H9 (cell line): ENCODE results near the gene AKR1B15. TPM values are rescaled to one million over a fixed set of nuclear protein-coding genes. Genes with fewer than 3 reads are reported as not detected.

Source experiments
- DNase-seq: peaks from one replicate; pipeline ENCODE4 v3.0.0-alpha.2; 2017
- H2AFZ ChIP-seq: one replicate; pipeline ENCODE4 v1.6.1; 2013; ENCODE audit warnings: mild to moderate bottlenecking, low read length, control low read depth, moderate library complexity
- H2AK5ac ChIP-seq: 2 replicates; pipeline ENCODE4 v1.6.1; 2013; ENCODE audit warnings: low read length, control low read depth, mixed read lengths; ENCODE audit not compliant: insufficient read length
- H2BK120ac ChIP-seq: one replicate; pipeline ENCODE4 v1.6.1; 2013; ENCODE audit warnings: low read depth, mild to moderate bottlenecking, low read length, control low read depth, inconsistent platforms; ENCODE audit not compliant: poor library complexity, severe bottlenecking
- H2BK12ac ChIP-seq: 2 replicates; pipeline ENCODE4 v1.6.1; 2013; ENCODE audit warnings: low read length, control low read depth, mixed read lengths, low read depth; ENCODE audit not compliant: insufficient read length
- H2BK15ac ChIP-seq: 2 replicates; pipeline ENCODE4 v1.6.1; 2013; ENCODE audit warnings: low read depth, low read length, control low read depth
- H2BK20ac ChIP-seq: one replicate; pipeline ENCODE4 v1.6.1; 2013; ENCODE audit warnings: low read depth, mild to moderate bottlenecking, low read length, control low read depth, inconsistent platforms; ENCODE audit not compliant: poor library complexity, severe bottlenecking
- H2BK5ac ChIP-seq: 2 replicates; pipeline ENCODE4 v1.6.1; 2013; ENCODE audit warnings: low read length, control low read depth, mixed read lengths; ENCODE audit not compliant: insufficient read length
- H3K14ac ChIP-seq: 2 replicates; pipeline ENCODE4 v1.6.1; 2013; ENCODE audit warnings: low read length, control low read depth; ENCODE audit not compliant: insufficient read depth
- H3K18ac ChIP-seq: 2 replicates; pipeline ENCODE4 v1.6.1; 2013; ENCODE audit warnings: low read depth, mild to moderate bottlenecking, mixed read lengths, low read length, control low read depth; ENCODE audit not compliant: insufficient read length
- H3K23ac ChIP-seq: 2 replicates; pipeline ENCODE4 v1.6.1; 2013; ENCODE audit warnings: low read length, control low read depth, mixed read lengths, low read depth; ENCODE audit not compliant: insufficient read length
- H3K23me2 ChIP-seq: 2 replicates; pipeline ENCODE4 v1.6.1; 2013; ENCODE audit warnings: low read depth, mild to moderate bottlenecking, mixed read lengths, low read length, control low read depth; ENCODE audit not compliant: insufficient read length, poor library complexity, severe bottlenecking
- H3K27ac ChIP-seq: 2 replicates; pipeline ENCODE4 v1.5.1; 2013; ENCODE audit warnings: low read length, control low read depth, mixed read lengths, low read depth; ENCODE audit not compliant: insufficient read length
- H3K27me3 ChIP-seq: 2 replicates; pipeline ENCODE4 v1.6.1; 2013; ENCODE audit warnings: low read length, control low read depth, inconsistent platforms; ENCODE audit not compliant: insufficient read depth
- H3K4ac ChIP-seq: 2 replicates; pipeline ENCODE4 v1.6.1; 2013; ENCODE audit warnings: low read depth, mild to moderate bottlenecking, control low read depth, inconsistent platforms, low read length, moderate library complexity
- H3K4me1 ChIP-seq: 2 replicates; pipeline ENCODE4 v1.6.1; 2013; ENCODE audit warnings: low read length, control low read depth, inconsistent platforms; ENCODE audit not compliant: insufficient read depth
- H3K4me2 ChIP-seq: 2 replicates; pipeline ENCODE4 v1.6.1; 2013; ENCODE audit warnings: low read length, control low read depth, mixed read lengths; ENCODE audit not compliant: insufficient read length, insufficient read depth
- H3K56ac ChIP-seq: 2 replicates; pipeline ENCODE4 v1.6.1; 2013; ENCODE audit warnings: low read depth, mild to moderate bottlenecking, mixed read lengths, low read length, control low read depth; ENCODE audit not compliant: insufficient read length
- H3K79me1 ChIP-seq: 2 replicates; pipeline ENCODE4 v1.6.1; 2013; ENCODE audit warnings: low read depth, mild to moderate bottlenecking, moderate library complexity, low read length, control low read depth, inconsistent platforms; ENCODE audit not compliant: insufficient read depth, poor library complexity, severe bottlenecking
- H3K79me2 ChIP-seq: 2 replicates; pipeline ENCODE4 v1.6.1; 2013; ENCODE audit warnings: low read length, control low read depth, inconsistent platforms; ENCODE audit not compliant: insufficient read depth
- H3K9ac ChIP-seq: 2 replicates; pipeline ENCODE4 v1.6.1; 2013; ENCODE audit warnings: low read length, control low read depth, mixed read lengths; ENCODE audit not compliant: insufficient read length; ENCODE audit errors: extremely low read depth
- H3K9me3 ChIP-seq: one replicate; pipeline ENCODE4 v1.6.1; 2013; ENCODE audit warnings: low read depth, low read length, inconsistent platforms; ENCODE audit not compliant: control insufficient read depth
- H3T11ph ChIP-seq: one replicate; pipeline ENCODE4 v1.6.1; 2013; ENCODE audit warnings: mild to moderate bottlenecking, low read length, control low read depth, inconsistent platforms
- H4K20me1 ChIP-seq: one replicate; pipeline ENCODE4 v1.6.1; 2013; ENCODE audit not compliant: control insufficient read depth, insufficient read length, insufficient read depth
- H4K5ac ChIP-seq: 2 replicates; pipeline ENCODE4 v1.6.1; 2013; ENCODE audit warnings: low read depth, mild to moderate bottlenecking, mixed read lengths, low read length, control low read depth; ENCODE audit not compliant: insufficient read length
- H4K8ac ChIP-seq: replicated peaks from 2 replicates; pipeline ENCODE4 v1.6.1; 2013; ENCODE audit warnings: low read length, control low read depth, mixed read lengths, low read depth; ENCODE audit not compliant: insufficient read length
- H4K91ac ChIP-seq: 2 replicates; pipeline ENCODE4 v1.6.1; 2013; ENCODE audit warnings: low read depth, mild to moderate bottlenecking, moderate library complexity, mixed read lengths, low read length, control low read depth; ENCODE audit not compliant: insufficient read length
- H3K27ac Mint-ChIP-seq, 3 experiments: 2 replicates in 2 of 3; 3 replicates in 1 of 3; pipeline ENCODE4 v1.8.0; 2020 to 2021; ENCODE audit warnings: mixed read lengths in 3 of 3, mild to moderate bottlenecking in 1 of 3, moderate library complexity in 1 of 3
- H3K27me3 Mint-ChIP-seq: 2 replicates; pipeline ENCODE4 v1.8.0; 2021; ENCODE audit warnings: low read depth, mild to moderate bottlenecking, moderate library complexity, mixed read lengths
- H3K36me3 Mint-ChIP-seq, 3 experiments: 2 replicates in 2 of 3; 3 replicates in 1 of 3; pipeline ENCODE4 v1.8.0; 2020 to 2021; ENCODE audit warnings: low read depth in 3 of 3, mixed read lengths in 3 of 3; ENCODE audit not compliant: insufficient read depth in 1 of 3
- H3K4me1 Mint-ChIP-seq, 2 experiments: 2 replicates each; pipeline ENCODE4 v1.8.0; 2020; ENCODE audit warnings: mixed read lengths in 2 of 2
- H3K4me3 Mint-ChIP-seq, 2 experiments: 2 replicates in 1 of 2; 3 replicates in 1 of 2; pipeline ENCODE4 v1.8.0; 2020 to 2021; ENCODE audit warnings: mild to moderate bottlenecking in 2 of 2, mixed read lengths in 2 of 2, moderate library complexity in 1 of 2
- H3K9me3 Mint-ChIP-seq, 2 experiments: 2 replicates in 1 of 2; 3 replicates in 1 of 2; pipeline ENCODE4 v1.8.0; 2020; ENCODE audit warnings: mild to moderate bottlenecking in 2 of 2, mixed read lengths in 2 of 2, moderate library complexity in 1 of 2
- WGBS: extraction: QIAGEN DNeasy Blood & Tissue Kit; methylation state at CpG from one replicate; pipeline ENCODE4 v1.1.7; 2013; ENCODE audit warnings: missing lambda C conversion rate, low lambda C conversion rate, mixed read lengths; ENCODE audit not compliant: insufficient read length; ENCODE audit errors: extremely low coverage; 5-methylcytosine and 5-hydroxymethylcytosine counted together
- long read RNA-seq: library from polyadenylated mRNA; unstranded; transcript quantifications from one replicate; pipeline ENCODE4 v2.0.0, GENCODE V29; 2020
- total RNA-seq: library from RNA; stranded (reverse); gene quantifications from 2 replicates; pipeline ENCODE4 v1.2.1, GENCODE V29; 2021
- TF ChIP-seq, protein P1 (sequence below): fragments of 200-600 bp; sonication (generic); conservative IDR thresholded peaks from 3 replicates; pipeline ENCODE4 v1.8.0; 2021; ENCODE audit warnings: antibody characterized with exemption, mild to moderate bottlenecking

AKR1B15 gene
- not detected in 2 replicates for total RNA-seq
- long read RNA-seq, result 0 reads

DNA sequence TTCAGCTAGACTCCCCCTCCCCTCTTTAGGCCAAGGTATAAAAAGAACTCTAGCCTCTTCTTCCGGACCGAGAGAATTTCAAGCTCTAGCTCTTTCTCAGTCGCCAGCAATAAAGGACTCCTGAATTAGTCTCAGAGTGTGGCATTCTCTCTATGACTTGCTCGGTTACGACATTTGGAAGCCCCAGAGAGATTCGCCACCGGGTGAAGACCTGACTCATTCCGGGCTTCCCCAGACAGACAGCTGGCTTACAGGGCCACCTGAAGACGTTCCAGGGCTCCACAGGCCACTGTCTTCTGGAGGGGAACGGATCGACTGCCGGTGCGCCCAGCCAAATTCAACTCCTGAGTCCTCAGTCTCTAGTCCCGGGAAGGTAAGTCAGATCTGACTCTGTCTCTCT is at the start of gene AKR1B15:
Gene AKR1B15 (plus strand): TSS at position 234 of the 400 bp plus-strand sequence. CDS start 15,510 bp downstream, outside the sequence.
- peaks cover 38 to 47% of the 10 kb centered on the region in 2 experiments for H3K4me1 Mint-ChIP-seq
- no peak within 1 kb of the TSS for H3K18ac ChIP-seq
- no CpG with 5 or more reads among the region's 14 CpGs for WGBS
- no peak within 1 kb of the TSS for H4K91ac ChIP-seq
- H3K27ac ChIP-seq, result no peak within 1 kb of the TSS
- peaks cover 4% of the 10 kb centered on the region for H3K23me2 ChIP-seq
- H2BK5ac ChIP-seq, result no peak within 1 kb of the TSS
- no peak within 1 kb of the TSS for H3K23ac ChIP-seq
- no peak within 1 kb of the TSS for H3T11ph ChIP-seq
- peak within 1 kb of the TSS; percentile 76 for H3K4me2 ChIP-seq
- H3K27ac Mint-ChIP-seq, result no peak within 1 kb of the TSS; a peak in 1 of 7 replicates
- H2AK5ac ChIP-seq, result no peak within 1 kb of the TSS
- TF ChIP-seq, protein P1, sequence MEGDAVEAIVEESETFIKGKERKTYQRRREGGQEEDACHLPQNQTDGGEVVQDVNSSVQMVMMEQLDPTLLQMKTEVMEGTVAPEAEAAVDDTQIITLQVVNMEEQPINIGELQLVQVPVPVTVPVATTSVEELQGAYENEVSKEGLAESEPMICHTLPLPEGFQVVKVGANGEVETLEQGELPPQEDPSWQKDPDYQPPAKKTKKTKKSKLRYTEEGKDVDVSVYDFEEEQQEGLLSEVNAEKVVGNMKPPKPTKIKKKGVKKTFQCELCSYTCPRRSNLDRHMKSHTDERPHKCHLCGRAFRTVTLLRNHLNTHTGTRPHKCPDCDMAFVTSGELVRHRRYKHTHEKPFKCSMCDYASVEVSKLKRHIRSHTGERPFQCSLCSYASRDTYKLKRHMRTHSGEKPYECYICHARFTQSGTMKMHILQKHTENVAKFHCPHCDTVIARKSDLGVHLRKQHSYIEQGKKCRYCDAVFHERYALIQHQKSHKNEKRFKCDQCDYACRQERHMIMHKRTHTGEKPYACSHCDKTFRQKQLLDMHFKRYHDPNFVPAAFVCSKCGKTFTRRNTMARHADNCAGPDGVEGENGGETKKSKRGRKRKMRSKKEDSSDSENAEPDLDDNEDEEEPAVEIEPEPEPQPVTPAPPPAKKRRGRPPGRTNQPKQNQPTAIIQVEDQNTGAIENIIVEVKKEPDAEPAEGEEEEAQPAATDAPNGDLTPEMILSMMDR, result no peak
- no peaks in the 10 kb centered on the region for H4K20me1 ChIP-seq
- H2BK120ac ChIP-seq, result no peak within 1 kb of the TSS
- H3K9ac ChIP-seq, result no peak within 1 kb of the TSS
- H3K27me3 ChIP-seq, result no peaks in the 10 kb centered on the region
- H3K9me3 Mint-ChIP-seq, result no peaks in the 10 kb centered on the region
- no peak within 1 kb of the TSS for H4K8ac ChIP-seq
- DNase-seq, result no peak
- no peak within 1 kb of the TSS for H4K5ac ChIP-seq
- peak within 1 kb of the TSS; percentile 70 to 82 for H3K4me3 Mint-ChIP-seq
- H3K4me1 ChIP-seq, result peaks cover 5% of the 10 kb centered on the region; the same call in 1 of the 2 replicates
- no peaks in the 10 kb centered on the region for H3K79me2 ChIP-seq
- no peak within 1 kb of the TSS for H2AFZ ChIP-seq
- no peak within 1 kb of the TSS for H3K14ac ChIP-seq
- no peak within 1 kb of the TSS for H2BK20ac ChIP-seq
- no peak within 1 kb of the TSS for H2BK15ac ChIP-seq
- H3K56ac ChIP-seq, result no peak within 1 kb of the TSS
- H3K79me1 ChIP-seq, result no peaks in the 10 kb centered on the region
- no peak within 1 kb of the TSS for H2BK12ac ChIP-seq
- H3K27me3 Mint-ChIP-seq, result peaks cover 10% of the 10 kb centered on the region
- H3K4ac ChIP-seq, result no peak within 1 kb of the TSS
- no peaks in the 10 kb centered on the region for H3K36me3 Mint-ChIP-seq
- H3K9me3 ChIP-seq, result no peaks in the 10 kb centered on the region
